Spinal cord (tissue), 10 donors: ENCODE measurements around the gene TCFL5. TPM values are rescaled to one million over a fixed set of nuclear protein-coding genes. Genes with fewer than 3 reads are reported as not detected.
A peak's percentile ranks its signal among the peaks of the same experiment; 100 is the strongest.

Source experiments
- DNase-seq, 6 donors: peaks; one replicate each; pipeline versions ENCODE4 v3.0.0 to v3.0.0-alpha.2; 2013 to 2015; ENCODE audit warnings: low spot score in 6 of 6, low read depth in 4 of 6
- H3K27ac ChIP-seq: one replicate; pipeline ENCODE4 v1.5.1; 2013; ENCODE audit warnings: low read depth, low read length, control low read depth
- H3K27me3 ChIP-seq: one replicate; pipeline ENCODE4 v1.6.1; 2013; ENCODE audit warnings: low read length; ENCODE audit not compliant: control insufficient read depth, insufficient read depth
- H3K36me3 ChIP-seq: one replicate; pipeline ENCODE4 v1.6.1; 2013; ENCODE audit warnings: low read length; ENCODE audit not compliant: control insufficient read depth, insufficient read depth
- H3K4me1 ChIP-seq: one replicate; pipeline ENCODE4 v1.6.1; 2013; ENCODE audit warnings: low read length; ENCODE audit not compliant: control insufficient read depth, insufficient read depth
- H3K4me3 ChIP-seq: one replicate; pipeline ENCODE4 v1.5.1; 2013; ENCODE audit warnings: low read depth, low read length, control low read depth
- H3K9me3 ChIP-seq: one replicate; pipeline ENCODE4 v1.6.1; 2013; ENCODE audit warnings: low read length; ENCODE audit not compliant: control insufficient read depth, insufficient read depth
- WGBS: methylation state at CpG from one replicate; pipeline ENCODE4 v1.1.5; 2013; ENCODE audit warnings: missing lambda C conversion rate; ENCODE audit not compliant: insufficient coverage; 5-methylcytosine and 5-hydroxymethylcytosine counted together
- polyA plus RNA-seq, 2 donors: library from polyadenylated mRNA; unstranded; fragments of 120-200 nt; gene quantifications; one replicate each; pipeline ENCODE4 v1.2.1, GENCODE V29; 2013; ENCODE audit not compliant: insufficient read length in 2 of 2
- total RNA-seq, 2 donors: library from RNA; depleted of rRNA in 1 of 2; stranded (reverse); fragments of 120-200 nt in 1 of 2; fragments of >200 nt in 1 of 2; gene quantifications; one replicate each; pipeline versions ENCODE4 v1.2.3 to v1.2.4, GENCODE V29; 2013 to 2014
- donor health status: healthy.

TCFL5 gene
- total and polyA plus RNA-seq, 4 donors: 12.3 to 16.3 (median 14.3) TPM

DNA sequence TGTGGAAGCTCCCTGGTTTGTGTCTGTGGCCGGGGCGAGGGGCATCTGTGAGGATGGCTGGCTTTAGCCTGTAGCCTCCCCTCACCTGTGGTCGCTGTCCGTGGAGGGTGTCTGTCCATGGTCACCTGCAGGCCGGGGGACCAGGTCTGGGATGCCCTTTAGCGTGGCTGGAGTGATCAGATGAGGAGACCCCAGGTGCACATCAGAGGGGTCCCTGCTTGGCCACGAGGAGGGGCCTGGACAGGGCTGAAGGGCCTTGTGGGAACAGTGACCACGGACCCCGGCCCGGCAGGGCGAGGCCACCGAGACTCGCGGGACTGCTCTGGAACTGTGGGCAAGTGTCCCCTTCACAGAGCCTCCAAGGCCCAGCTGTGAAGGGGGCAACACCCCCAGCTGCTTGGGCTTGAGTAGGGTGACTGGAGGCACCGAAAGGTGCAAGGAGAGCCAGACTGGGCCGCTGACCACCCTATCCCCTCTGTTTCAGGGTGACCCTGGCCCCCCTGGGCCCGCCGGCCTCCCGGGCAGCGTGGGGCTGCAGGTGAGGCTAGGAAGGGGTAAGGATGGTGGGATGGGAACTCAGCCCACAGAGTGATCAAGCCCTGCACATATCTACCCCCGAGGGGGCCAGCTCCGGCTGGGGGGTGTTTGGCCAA lies 36.2 kb downstream of the TCFL5 start:
- no peaks in the 10 kb centered on the region for H3K27me3 ChIP-seq
- H3K4me3 ChIP-seq: no peak overlapping the region
- no peak overlapping the region for H3K27ac ChIP-seq
- peaks cover 52% of the 10 kb centered on the region for H3K4me1 ChIP-seq
- H3K36me3 ChIP-seq: peaks cover 58% of the 10 kb centered on the region
- no peak for DNase-seq
- WGBS: 73% methylated on average over 18 of the region's 22 CpGs
- no peaks in the 10 kb centered on the region for H3K9me3 ChIP-seq

DNA sequence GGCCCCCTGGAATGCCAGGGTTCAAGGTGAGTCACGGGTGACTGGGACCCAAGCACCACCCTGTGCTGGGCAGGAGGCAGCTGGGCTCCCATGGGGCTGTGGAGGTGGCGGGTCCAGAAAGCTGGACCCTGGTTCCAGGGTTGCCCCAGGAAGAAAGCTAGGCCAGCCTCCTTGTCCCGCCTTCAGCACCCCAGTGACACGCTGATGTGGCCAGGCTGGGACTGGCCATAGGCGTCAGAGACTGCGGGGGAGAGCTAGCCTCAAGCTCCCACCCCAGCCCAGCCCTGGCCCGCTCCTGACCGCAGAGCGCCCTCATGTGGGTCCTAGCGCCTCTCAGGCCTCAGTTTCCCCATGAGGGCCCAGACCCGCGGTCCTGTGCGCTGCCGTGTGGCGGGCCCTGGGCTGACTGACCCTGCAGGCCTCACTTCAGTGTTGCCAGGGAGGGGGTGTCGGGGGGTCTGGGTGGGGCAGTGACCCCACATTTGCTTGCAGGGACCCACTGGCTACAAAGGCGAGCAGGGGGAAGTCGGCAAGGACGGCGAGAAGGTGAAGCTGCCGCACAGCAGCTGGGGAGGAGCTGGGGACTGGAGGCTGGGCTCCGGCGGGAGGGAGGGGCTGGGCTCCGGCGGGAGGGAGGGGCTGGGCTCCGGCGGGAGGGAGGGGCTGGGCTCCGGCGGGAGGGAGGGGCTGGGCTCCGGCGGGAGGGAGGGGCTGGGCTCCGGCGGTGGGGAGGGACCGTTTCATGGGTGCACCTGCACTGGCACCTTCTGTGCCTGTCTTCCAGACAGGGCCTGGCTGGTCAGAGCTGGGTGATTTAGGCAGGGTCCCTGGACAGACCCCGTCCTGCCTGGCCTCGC lies 36.9 kb downstream of the TCFL5 start:
- no peak overlapping the region for H3K4me3 ChIP-seq
- no peaks in the 10 kb centered on the region for H3K27me3 ChIP-seq
- peaks cover 57% of the 10 kb centered on the region for H3K4me1 ChIP-seq
- peaks cover 53% of the 10 kb centered on the region for H3K36me3 ChIP-seq
- peak in 2 of 6 donors; percentile 66 to 76 for DNase-seq
- 48% methylated on average over 21 of the region's 36 CpGs for WGBS
- no peaks in the 10 kb centered on the region for H3K9me3 ChIP-seq
- no peak overlapping the region for H3K27ac ChIP-seq

DNA sequence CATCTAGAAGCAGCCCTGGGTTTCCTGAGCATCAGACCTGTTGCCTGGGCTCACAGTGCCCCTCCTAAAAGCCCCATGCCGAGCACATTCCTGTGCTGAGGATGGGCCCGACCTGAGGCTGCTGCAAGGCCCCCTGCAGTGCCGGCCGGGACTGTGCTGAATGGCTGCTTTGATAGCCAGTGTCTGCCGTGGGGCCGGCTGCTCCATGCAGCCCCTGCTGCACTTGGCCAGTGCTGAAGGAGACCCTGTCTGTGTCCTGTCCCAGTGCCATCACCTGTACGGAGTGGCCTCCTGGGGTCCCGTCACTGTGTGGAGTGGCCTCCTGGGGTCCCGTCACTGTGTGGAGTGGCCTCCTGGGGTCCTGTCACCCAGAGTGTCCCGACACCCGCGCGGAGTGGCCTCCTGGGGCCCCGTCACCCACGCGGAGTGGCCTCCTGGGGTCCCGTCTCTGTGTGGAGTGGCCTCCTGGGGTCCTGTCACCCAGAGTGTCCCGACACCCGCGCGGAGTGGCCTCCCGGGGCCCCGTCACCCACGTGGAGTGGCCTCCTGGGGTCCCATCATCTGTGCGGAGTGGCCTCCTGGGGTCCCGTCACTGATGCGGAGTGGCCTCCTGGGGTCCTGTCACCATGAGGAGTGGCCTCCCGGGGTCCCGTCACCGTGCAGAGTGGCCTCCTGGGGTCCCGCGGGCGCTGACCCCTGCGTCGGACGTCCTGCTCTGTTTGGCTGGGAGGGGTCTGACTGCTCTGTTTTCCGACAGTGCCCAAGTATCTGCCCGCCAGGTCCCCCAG lies 37.7 kb downstream of the TCFL5 start:
- WGBS: 73% methylated on average over 38 of the region's 38 CpGs
- H3K4me3 ChIP-seq: no peak overlapping the region
- no peaks in the 10 kb centered on the region for H3K9me3 ChIP-seq
- H3K36me3 ChIP-seq: peaks cover 45% of the 10 kb centered on the region
- no peak for DNase-seq
- no peak overlapping the region for H3K27ac ChIP-seq
- H3K27me3 ChIP-seq: no peaks in the 10 kb centered on the region
- peaks cover 65% of the 10 kb centered on the region for H3K4me1 ChIP-seq

DNA sequence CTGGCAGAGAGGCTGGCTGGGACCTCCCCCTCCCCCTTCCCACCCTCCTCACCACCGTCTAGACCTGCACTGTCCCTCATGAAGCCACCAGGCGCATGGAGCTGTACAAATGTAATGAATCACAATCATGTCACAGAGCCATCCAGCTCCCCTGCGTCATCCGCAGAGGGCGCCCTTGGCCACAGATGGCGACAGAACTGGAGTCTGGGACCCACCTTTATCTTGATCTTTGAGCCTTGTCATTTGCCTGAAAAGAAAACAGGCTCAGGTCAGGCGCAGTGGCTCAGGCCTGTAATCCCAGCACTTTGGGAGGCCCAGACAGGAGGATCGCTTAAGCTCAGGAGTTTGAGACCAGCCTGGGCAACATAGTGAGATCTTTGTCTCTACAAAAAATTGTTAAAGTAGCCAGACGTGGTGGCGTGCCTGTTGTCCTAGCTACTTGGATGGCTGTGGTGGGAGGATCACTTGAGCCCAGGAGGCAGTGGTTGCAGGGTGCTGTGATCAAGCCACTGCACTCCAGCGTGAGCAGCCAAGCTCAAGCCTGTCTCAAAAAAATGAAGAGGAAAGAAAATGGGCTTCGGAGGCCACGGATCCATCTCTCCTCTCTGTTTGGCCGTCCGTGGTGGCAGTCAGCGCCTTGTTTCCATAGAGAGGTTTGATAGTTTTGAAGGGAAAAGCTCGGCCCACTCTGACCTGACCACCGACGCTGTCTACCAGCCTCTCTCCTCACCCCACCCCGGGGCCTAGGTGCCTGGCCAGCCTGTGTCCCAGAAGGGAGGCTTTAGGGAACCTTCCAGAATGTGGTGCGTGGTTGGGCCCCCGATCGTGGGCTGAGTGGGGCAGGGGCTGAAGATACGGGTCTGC lies 38.6 kb downstream of the TCFL5 start:
- no peak overlapping the region for H3K4me3 ChIP-seq
- no peaks in the 10 kb centered on the region for H3K9me3 ChIP-seq
- peak in 1 of 6 donors; percentile 36 for DNase-seq
- peaks cover 39% of the 10 kb centered on the region for H3K36me3 ChIP-seq
- H3K27me3 ChIP-seq: no peaks in the 10 kb centered on the region
- H3K4me1 ChIP-seq: peaks cover 74% of the 10 kb centered on the region
- no peak overlapping the region for H3K27ac ChIP-seq
- 79% methylated on average over 15 of the region's 24 CpGs for WGBS

DNA sequence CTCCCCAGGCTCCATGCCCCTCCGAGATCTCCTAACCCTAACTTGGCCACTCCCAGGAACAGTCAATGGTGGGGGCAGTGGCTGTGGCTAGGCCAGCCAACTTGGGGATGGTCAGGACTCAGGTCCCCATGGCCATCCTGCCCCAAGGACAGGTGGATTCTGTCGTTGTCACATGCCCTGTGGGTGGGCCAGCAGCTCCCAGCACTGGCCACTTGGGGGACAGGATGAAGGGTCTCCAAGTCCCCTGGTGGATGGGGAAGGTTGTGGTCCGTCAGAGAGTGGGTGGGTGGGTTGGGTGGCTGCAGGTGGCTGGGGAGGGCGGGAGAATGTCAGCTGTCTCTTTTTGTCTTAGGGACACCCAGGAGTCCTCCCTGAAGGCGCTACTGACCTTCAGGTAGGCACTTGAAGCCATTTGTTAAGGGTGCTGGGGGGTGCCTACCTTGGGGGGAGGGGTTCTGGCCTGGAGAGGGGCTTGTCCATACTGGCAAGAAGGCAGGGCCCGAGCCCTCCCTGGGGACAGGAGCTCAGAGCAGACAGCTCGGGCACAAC lies 39.3 kb downstream of the TCFL5 start:
- DNase-seq: no peak
- Histone ChIP-seq H3K36me3 (peaks cover 34% of the 10 kb centered on the region), H3K27me3 (peaks cover 5% of the 10 kb centered on the region), H3K4me3 (no peak overlapping the region), H3K27ac (no peak overlapping the region), H3K4me1 (peaks cover 81% of the 10 kb centered on the region), H3K9me3 (no peaks in the 10 kb centered on the region)
- WGBS: 80% methylated on average over 7 of the region's 7 CpGs

DNA sequence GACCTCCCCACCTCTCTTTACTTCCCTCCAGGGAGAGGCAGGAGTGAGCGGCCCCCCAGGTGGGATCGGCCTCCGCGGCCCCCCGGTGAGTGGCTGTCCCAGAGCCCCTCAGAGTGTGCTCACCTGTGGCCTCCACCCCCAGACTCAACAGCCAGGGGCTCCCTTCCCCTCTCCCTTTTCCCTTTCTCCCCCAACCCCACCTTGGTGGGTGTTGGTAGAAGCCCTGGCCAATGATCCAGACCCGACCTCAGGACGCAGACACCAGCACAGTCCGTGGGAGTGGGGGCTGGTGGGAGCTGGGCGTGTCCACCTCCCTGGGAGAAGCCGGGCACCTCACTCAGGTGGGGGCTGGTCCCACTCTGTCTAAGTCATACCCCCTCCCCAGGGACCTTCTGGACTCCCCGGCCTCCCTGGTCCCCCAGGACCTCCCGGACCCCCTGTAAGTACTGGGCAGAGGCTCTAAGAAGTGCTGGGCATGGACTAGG lies 39.9 kb downstream of the TCFL5 start:
- no peak for DNase-seq
- peaks cover 5% of the 10 kb centered on the region for H3K27me3 ChIP-seq
- peaks cover 30% of the 10 kb centered on the region for H3K36me3 ChIP-seq
- no peak overlapping the region for H3K4me3 ChIP-seq
- 92% methylated on average over 4 of the region's 12 CpGs for WGBS
- no peaks in the 10 kb centered on the region for H3K9me3 ChIP-seq
- no peak overlapping the region for H3K27ac ChIP-seq
- peaks cover 83% of the 10 kb centered on the region for H3K4me1 ChIP-seq

DNA sequence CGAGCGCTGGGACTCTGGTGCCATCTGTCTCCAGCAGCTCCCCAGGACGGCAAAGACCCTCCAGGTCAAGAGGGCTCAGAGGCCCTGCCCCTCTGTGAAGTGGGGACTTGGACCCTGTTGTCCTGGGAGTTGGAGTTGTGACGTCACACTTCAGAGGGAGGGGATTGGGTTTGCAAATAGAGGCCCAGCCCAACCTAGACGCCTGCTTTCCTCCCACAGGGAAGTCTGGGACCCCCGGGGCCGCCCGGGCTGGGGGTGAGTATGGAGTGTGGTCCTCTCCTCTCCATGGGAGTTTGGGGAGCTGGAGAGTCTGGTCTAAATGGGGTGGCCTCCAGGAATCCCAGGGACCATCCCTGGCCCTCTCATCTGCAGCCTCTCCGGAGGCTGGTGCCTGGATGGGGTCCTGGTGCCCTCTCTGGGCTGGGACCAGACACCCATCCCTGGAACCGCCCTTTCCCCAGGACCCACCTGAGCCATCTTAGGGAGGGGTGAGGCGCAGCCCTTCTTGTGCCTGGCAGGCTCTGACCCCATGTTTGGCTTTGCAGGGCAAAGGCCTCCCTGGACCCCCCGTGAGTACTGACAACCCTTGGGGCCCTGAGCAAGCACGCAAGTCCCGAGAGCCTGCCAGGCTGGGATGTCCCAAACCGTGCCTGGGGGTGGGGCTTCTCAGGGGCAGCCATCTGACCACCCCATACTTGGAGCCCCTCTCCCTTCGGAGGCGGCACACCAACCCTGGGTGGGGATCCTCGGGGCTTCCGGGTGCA lies 40.5 kb downstream of the TCFL5 start:
- H3K36me3 ChIP-seq: peaks cover 24% of the 10 kb centered on the region
- 94% methylated on average over 15 of the region's 19 CpGs for WGBS
- DNase-seq: no peak
- H3K9me3 ChIP-seq: no peaks in the 10 kb centered on the region
- H3K4me1 ChIP-seq: peaks cover 89% of the 10 kb centered on the region
- peaks cover 10% of the 10 kb centered on the region for H3K27me3 ChIP-seq
- H3K4me3 ChIP-seq: no peak overlapping the region
- H3K27ac ChIP-seq: no peak overlapping the region

DNA sequence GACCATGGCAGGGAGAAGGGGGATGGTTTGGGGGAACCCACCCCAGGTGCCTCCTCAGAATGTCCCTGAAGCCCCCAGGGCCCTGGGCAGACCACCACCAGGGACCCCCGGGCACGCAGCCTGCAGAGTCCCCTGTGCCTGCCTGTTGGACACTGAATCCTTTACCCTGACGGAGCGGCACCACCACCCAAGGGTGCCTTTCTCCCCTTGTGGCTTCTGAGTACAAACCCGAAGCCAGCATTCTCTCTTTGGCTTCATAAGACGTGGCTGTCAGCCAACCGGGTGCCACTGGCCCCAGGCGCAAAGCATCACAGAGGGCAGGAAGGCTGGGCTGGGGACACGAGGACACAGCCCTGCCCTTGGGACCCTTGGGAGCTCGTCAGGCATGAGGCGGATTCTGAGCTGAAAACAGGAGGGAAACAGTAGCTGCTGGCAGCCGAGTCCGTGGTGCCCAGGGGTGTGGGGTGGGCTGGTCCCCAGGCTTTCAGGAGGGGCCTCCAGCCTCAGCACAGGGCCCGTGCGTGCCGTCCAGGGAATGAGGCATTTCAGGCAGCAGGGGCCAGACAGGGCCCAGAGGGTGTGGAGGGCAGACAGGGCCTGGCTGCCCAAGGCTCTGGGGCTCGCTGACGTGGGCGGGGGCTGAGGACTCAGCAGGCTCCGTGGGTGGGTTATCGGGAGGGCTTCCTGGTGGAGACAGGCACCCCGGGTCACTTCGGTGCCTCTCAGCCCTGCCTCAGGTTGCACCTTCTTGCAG lies 41.2 kb downstream of the TCFL5 start:
- H3K9me3 ChIP-seq: no peaks in the 10 kb centered on the region
- DNase-seq: no peak
- no peak overlapping the region for H3K4me3 ChIP-seq
- 77% methylated on average over 22 of the region's 23 CpGs for WGBS
- H3K27me3 ChIP-seq: peaks cover 18% of the 10 kb centered on the region
- H3K4me1 ChIP-seq: peaks cover 90% of the 10 kb centered on the region
- peak overlapping the region; percentile 91 for H3K27ac ChIP-seq
- H3K36me3 ChIP-seq: peaks cover 17% of the 10 kb centered on the region
